Subcutaneous adipose tissue (tissue), 4 donors: ENCODE measurements around the gene ATG16L1. TPM values are rescaled to one million over a fixed set of nuclear protein-coding genes. Genes with fewer than 3 reads are reported as not detected.

Source experiments
- total RNA-seq, 4 donors: library from RNA; depleted of rRNA; stranded (reverse); fragments of >200 nt; gene quantifications; one replicate each; pipeline ENCODE4 v1.1.0, GENCODE V29; 2016
- TF ChIP-seq, protein P1 (sequence below): fragments of 450-650 bp; IDR thresholded peaks from one replicate; pipeline ENCODE4 v1.5.1; 2016; ENCODE audit warnings: low read depth, mild to moderate bottlenecking, control low read depth, antibody characterized with exemption, moderate library complexity

The ATG16L1 gene
- total RNA-seq, 4 donors from 2014 or later: 16.1 to 31.8 (median 19.7) TPM

- TF ChIP-seq, protein P1, sequence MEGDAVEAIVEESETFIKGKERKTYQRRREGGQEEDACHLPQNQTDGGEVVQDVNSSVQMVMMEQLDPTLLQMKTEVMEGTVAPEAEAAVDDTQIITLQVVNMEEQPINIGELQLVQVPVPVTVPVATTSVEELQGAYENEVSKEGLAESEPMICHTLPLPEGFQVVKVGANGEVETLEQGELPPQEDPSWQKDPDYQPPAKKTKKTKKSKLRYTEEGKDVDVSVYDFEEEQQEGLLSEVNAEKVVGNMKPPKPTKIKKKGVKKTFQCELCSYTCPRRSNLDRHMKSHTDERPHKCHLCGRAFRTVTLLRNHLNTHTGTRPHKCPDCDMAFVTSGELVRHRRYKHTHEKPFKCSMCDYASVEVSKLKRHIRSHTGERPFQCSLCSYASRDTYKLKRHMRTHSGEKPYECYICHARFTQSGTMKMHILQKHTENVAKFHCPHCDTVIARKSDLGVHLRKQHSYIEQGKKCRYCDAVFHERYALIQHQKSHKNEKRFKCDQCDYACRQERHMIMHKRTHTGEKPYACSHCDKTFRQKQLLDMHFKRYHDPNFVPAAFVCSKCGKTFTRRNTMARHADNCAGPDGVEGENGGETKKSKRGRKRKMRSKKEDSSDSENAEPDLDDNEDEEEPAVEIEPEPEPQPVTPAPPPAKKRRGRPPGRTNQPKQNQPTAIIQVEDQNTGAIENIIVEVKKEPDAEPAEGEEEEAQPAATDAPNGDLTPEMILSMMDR: no peak
Measured at GRCh38 chr2:233227346-233227978, 24.0 kb upstream of the ATG16L1 start.

DNA sequence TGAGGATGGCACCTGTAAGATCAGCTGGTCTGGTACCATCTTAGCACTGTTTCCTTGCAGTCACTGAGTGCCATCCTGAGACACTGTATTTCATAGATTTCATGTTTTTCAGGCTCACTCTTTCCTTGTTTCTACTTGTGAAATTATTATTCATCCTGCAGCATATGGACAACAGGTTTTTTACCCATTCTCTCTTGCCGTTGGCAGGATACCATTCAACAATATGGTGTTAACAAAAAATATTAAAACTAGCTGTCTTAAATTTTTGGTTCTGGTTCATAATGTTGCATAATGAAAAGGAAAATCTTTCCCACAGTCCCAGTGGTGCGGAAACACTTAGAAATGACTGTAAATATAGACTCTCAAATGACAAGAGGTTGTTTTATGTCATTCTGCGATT lies 23.1 kb upstream of the ATG16L1 start:
- TF ChIP-seq, protein P1: no peak

DNA sequence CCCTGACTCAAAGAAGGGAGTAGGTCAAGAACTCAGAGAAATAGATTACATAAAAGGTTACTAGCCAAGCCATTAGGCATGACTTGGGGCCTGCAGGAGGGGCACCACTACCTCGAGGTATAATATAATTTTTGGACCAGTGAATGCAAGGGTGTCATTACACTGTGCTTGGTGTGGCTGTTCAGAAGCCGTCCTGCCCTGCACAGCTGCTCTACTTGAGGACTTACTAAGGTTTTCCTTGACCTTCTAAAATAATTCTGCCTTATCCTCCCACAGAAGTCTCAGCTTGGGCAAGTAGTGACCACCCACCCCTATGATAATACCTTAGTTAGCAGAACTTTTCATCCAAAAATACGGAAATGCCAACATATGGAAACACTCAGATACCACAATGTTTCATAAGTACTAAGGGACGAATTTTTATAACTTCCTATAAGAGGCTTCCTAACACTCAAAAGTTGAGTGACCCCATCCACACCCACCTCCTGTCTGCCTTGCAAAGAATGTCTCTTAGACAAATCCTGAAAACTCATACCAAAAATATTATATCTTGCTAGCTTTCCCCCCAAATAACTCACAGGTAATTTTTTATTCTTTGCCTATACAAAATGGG lies 17.7 kb upstream of the ATG16L1 start:
- TF ChIP-seq, protein P1: no peak

DNA sequence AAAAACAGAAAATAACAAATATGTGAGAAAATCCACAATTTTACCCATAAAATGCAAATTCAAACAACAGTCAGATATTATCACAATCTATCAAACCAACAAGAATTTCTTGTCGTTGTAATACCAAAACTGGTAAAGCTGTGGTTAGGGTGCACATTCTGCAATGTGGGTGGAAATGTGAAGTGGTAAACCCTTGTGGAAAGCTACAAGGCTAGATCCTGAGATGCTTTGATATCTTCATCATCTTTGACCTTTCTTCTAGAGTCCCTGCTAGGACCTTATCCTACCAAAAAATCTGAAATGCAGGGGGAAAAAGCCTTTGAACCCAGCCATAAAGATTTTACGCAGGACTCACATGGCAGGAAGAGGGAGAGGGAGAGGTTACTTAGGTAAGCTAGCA lies 17.2 kb upstream of the ATG16L1 start:
- TF ChIP-seq, protein P1: no peak

- TF ChIP-seq, protein P1: no peak
Measured at GRCh38 chr2:233234996-233235395, 16.5 kb upstream of the ATG16L1 start.

- TF ChIP-seq, protein P1: no peak
Measured at GRCh38 chr2:233235977-233236376, 15.5 kb upstream of the ATG16L1 start.

DNA sequence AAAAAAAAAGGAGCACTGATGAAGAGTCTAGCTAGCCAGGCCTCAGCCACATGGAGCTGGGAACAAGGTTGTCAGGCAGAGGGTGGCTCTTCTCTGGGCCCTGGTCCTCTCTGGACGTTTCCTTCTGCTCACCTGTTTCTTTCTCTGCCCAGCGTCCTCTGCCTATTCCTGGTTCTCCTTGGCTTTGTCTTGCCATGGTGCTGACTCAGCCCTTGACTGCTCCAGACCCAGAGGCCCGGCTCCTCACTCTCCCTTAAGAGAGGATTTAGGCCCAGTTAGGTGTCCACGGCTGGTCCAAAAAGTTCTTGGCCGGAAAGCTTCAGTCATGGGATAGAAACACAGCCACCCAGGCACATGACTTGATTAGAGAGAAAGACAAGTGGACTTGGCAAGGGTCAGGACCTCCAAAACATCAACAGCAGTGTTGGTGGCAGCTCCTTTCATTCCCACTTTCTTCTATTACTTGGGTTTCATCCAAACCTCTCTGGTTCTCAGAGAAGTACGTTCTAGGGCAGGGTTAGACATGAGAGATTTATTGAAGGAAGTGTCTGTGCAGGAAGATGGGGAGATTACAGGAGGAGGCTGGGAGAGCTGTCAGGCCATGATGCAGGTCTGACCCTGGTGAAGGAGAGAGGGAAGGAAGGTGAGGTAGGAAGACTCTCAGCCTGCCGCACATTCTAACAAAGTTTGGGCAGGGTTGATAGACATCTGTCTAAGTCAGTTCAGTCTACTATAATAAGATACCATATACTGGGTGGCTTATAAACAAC lies 14.5 kb upstream of the ATG16L1 start:
- TF ChIP-seq, protein P1: no peak
